HG03469 (cell line): ENCODE measurements around the gene WDR90.
"Not testable (repeated sequence)": the region's sequence is repeated elsewhere in the genome, so short reads cannot be mapped to it uniquely, and the experiment has no call there.

Experiments used
- ATAC-seq: cut with Tn5 transposase; IDR thresholded peaks from one replicate; pipeline ENCODE4 v1.9.1; 2021; ENCODE audit warnings: mild to moderate bottlenecking, moderate library complexity, moderate number of reproducible peaks; ENCODE audit not compliant: unreplicated experiment

WDR90 gene

GRCh38 chr16:684961-685696, 36.0 kb downstream of the WDR90 start:
- no peak for ATAC-seq

- no peak for ATAC-seq
Observed at GRCh38 chr16:685967-686366, 36.8 kb downstream of the WDR90 start.

- no peak for ATAC-seq
Observed at GRCh38 chr16:686459-687260, 37.5 kb downstream of the WDR90 start.

- no peak for ATAC-seq
Observed at GRCh38 chr16:687499-687898, 38.3 kb downstream of the WDR90 start.

GRCh38 chr16:689175-689897, 40.2 kb downstream of the WDR90 start:
- ATAC-seq: no peak

GRCh38 chr16:691242-691641, 42.1 kb downstream of the WDR90 start:
- ATAC-seq: not testable (repeated sequence)

- ATAC-seq: no peak
Observed at GRCh38 chr16:692356-693108, 43.4 kb downstream of the WDR90 start.

- ATAC-seq: no peak
Observed at GRCh38 chr16:693364-693763, 44.2 kb downstream of the WDR90 start.

GRCh38 chr16:693766-694165, 44.6 kb downstream of the WDR90 start:
- ATAC-seq: no peak

- ATAC-seq: no peak
Observed at GRCh38 chr16:694187-694862, 45.2 kb downstream of the WDR90 start.

GRCh38 chr16:694863-695354, 45.7 kb downstream of the WDR90 start:
- ATAC-seq: no peak

- ATAC-seq: no peak
Observed at GRCh38 chr16:695355-696089, 46.4 kb downstream of the WDR90 start.

- ATAC-seq: no peak
Observed at GRCh38 chr16:698911-699671, 49.9 kb downstream of the WDR90 start.

- no peak for ATAC-seq
Observed at GRCh38 chr16:700684-701584, 51.8 kb downstream of the WDR90 start.

GRCh38 chr16:702341-702740, 53.2 kb downstream of the WDR90 start:
- ATAC-seq: no peak

- ATAC-seq: no peak
Observed at GRCh38 chr16:703406-703805, 54.2 kb downstream of the WDR90 start.

GRCh38 chr16:704047-704446, 54.9 kb downstream of the WDR90 start:
- ATAC-seq: no peak
